ENCODE results near the gene GRIN2C. TPM values are rescaled to one million over a fixed set of nuclear protein-coding genes. Genes with fewer than 3 reads are reported as not detected.
A peak's percentile ranks its signal among the peaks of the same experiment; 100 is the strongest.

The GRIN2C gene
- total RNA-seq, 1 donor from 2014 or later, result not detected

DNA sequence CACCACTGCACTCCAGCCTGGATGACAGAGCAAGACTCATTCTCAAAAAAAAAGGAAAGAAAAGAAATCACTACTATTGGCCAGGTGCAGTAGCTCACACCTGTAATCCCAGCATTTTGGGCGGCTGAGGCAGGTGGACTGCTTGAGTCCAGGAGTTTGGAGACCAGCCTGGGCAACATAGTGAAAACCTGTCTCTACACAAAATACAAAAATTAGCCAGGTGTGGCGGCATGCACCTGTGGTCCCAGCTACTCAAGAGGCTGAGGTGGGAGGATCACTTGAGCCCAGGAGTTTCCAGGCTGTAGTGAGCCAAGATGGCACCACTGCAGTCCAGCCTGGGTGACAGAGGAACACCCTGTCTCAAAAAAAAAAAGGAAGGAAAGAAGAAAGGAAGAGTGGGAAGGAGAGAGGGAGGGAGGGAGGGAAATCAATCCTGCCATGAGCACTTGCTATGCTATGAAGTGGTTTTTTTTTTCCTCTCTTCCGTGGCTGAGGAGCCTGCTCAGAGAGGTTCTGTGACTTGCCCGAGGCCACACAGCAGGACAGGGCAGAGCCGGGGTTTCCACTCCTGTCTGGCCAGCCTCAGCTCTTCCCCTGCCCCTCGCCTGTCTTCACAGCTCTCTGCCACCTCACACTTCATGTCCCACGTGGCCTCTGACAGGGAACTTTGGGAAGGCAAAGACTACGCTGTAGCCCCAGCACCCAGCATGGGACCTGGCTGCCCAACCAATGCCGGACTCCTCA lies 10.9 kb downstream of the GRIN2C start:
- Histone ChIP-seq H3K79me2 (ENCODE audit: low read depth) (no peaks in the 10 kb centered on the region), H4K20me1 (ENCODE audit: low read depth) (peaks cover 9% of the 10 kb centered on the region), H3K27me3 (peaks cover 99% of the 10 kb centered on the region), H3K36me3 (no peaks in the 10 kb centered on the region), H2AFZ (replicated peaks) (no peak overlapping the region), H3K9ac (no peak overlapping the region), H3K4me3 (no peak overlapping the region), H3K4me2 (no peak overlapping the region), H3K4me1 (peaks cover 7% of the 10 kb centered on the region), H3K9me3 (ENCODE audit: low read depth) (no peaks in the 10 kb centered on the region), H3K27ac (no peak overlapping the region), H3F3A (ENCODE audit: low read depth) (peaks cover 4% of the 10 kb centered on the region)
- Mint-ChIP-seq H3K36me3 (no peaks in the 10 kb centered on the region), H3K9me3 (no peaks in the 10 kb centered on the region), H3K4me1 (peaks cover 9% of the 10 kb centered on the region), H3K27me3 (ENCODE audit: insufficient read depth, low read depth) (peaks cover 47% of the 10 kb centered on the region), H3K27ac (no peak overlapping the region), H3K4me3 (no peak overlapping the region)
- no peak for DNase-seq (ENCODE audit: low spot score)
- TF ChIP-seq, protein P1, sequence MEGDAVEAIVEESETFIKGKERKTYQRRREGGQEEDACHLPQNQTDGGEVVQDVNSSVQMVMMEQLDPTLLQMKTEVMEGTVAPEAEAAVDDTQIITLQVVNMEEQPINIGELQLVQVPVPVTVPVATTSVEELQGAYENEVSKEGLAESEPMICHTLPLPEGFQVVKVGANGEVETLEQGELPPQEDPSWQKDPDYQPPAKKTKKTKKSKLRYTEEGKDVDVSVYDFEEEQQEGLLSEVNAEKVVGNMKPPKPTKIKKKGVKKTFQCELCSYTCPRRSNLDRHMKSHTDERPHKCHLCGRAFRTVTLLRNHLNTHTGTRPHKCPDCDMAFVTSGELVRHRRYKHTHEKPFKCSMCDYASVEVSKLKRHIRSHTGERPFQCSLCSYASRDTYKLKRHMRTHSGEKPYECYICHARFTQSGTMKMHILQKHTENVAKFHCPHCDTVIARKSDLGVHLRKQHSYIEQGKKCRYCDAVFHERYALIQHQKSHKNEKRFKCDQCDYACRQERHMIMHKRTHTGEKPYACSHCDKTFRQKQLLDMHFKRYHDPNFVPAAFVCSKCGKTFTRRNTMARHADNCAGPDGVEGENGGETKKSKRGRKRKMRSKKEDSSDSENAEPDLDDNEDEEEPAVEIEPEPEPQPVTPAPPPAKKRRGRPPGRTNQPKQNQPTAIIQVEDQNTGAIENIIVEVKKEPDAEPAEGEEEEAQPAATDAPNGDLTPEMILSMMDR (IDR thresholded peaks at IDR 0.05), result no peak
- TF ChIP-seq EZH2 (IDR thresholded peaks at IDR 0.05), result no peak

DNA sequence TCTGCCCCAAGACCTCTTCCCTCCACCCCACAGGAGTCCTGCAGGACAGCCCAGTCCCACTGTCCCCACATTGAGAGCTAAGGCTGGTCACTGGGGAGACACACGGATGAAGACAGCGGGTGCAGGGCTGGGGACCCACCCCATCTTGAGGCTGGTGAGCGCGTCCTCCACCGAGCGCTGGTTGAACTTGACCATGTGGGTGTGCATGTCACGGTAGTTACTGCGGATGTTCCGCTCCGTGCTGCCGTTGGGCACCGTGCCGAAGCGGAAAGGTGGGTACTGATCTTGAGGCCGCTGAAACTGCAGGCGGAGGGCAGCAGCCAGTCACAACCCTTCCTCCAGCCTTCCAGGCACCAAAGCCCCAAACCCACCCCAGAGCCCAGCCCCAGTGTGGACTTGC lies 13.1 kb downstream of the GRIN2C start:
- no peaks in the 10 kb centered on the region for H3K9me3 Mint-ChIP-seq
- Histone ChIP-seq H3K27ac (no peak overlapping the region), H3K4me2 (no peak overlapping the region), H3F3A (ENCODE audit: low read depth) (peaks cover 8% of the 10 kb centered on the region), H3K27me3 (peaks cover 100% of the 10 kb centered on the region), H3K9me3 (ENCODE audit: low read depth) (no peaks in the 10 kb centered on the region), H3K79me2 (ENCODE audit: low read depth) (no peaks in the 10 kb centered on the region), H3K36me3 (no peaks in the 10 kb centered on the region), H2AFZ (replicated peaks) (no peak overlapping the region), H3K4me1 (no peaks in the 10 kb centered on the region), H3K4me3 (no peak overlapping the region), H3K9ac (no peak overlapping the region), H4K20me1 (ENCODE audit: low read depth) (peaks cover 20% of the 10 kb centered on the region)
- no peak overlapping the region for H3K27ac Mint-ChIP-seq
- no peaks in the 10 kb centered on the region for H3K36me3 Mint-ChIP-seq
- no peak overlapping the region for H3K4me3 Mint-ChIP-seq
- peaks cover 40% of the 10 kb centered on the region for H3K27me3 Mint-ChIP-seq (ENCODE audit: insufficient read depth, low read depth)
- DNase-seq (ENCODE audit: low spot score), result no peak
- TF ChIP-seq EZH2 (IDR thresholded peaks at IDR 0.05), result no peak
- no peak for TF ChIP-seq EZH2phosphoT487 (IDR thresholded peaks at IDR 0.05)
- TF ChIP-seq, protein P1 (IDR thresholded peaks at IDR 0.05), result no peak
- peaks cover 3% of the 10 kb centered on the region for H3K4me1 Mint-ChIP-seq

DNA sequence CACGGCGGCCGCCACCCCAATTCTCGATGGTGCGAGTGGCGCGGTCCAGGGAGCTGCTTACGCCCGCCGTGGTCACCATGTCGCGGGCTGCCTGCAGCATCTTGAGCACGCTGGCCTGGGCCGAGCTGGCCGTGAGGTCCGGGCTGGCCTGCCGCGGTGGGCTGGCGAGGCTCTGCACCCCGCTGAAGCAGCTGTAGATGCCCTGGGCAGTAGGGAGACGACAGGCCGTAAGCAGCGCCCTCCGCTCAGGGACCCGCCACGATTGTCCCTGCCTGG lies 16.4 kb downstream of the GRIN2C start:
- Histone ChIP-seq H3K27ac (no peak overlapping the region), H3K4me2 (peak overlapping the region; percentile 76), H3K79me2 (ENCODE audit: low read depth) (no peaks in the 10 kb centered on the region), H2AFZ (replicated peaks) (no peak overlapping the region), H3K9ac (no peak overlapping the region), H3F3A (ENCODE audit: low read depth) (peaks cover 13% of the 10 kb centered on the region), H3K36me3 (no peaks in the 10 kb centered on the region), H3K4me1 (peaks cover 9% of the 10 kb centered on the region), H3K4me3 (peak overlapping the region; percentile 50), H3K27me3 (peaks cover 74% of the 10 kb centered on the region), H4K20me1 (ENCODE audit: low read depth) (peaks cover 35% of the 10 kb centered on the region), H3K9me3 (ENCODE audit: low read depth) (no peaks in the 10 kb centered on the region)
- TF ChIP-seq, protein P1 (IDR thresholded peaks at IDR 0.05), result no peak
- TF ChIP-seq EZH2phosphoT487 (IDR thresholded peaks at IDR 0.05) (no peak), EZH2 (IDR thresholded peaks at IDR 0.05) (no peak)
- peaks cover 33% of the 10 kb centered on the region for H3K27me3 Mint-ChIP-seq (ENCODE audit: insufficient read depth, low read depth)
- H3K9me3 Mint-ChIP-seq, result no peaks in the 10 kb centered on the region
- no peaks in the 10 kb centered on the region for H3K36me3 Mint-ChIP-seq
- peaks cover 13% of the 10 kb centered on the region for H3K4me1 Mint-ChIP-seq
- peak; percentile 15 for DNase-seq (ENCODE audit: low spot score)
- no peak overlapping the region for H3K27ac Mint-ChIP-seq
- peak overlapping the region; percentile 43 for H3K4me3 Mint-ChIP-seq
